DLD1 (cell line): ENCODE data around the gene TAGAP.
"Not testable (repeated sequence)": the region's sequence is repeated elsewhere in the genome, so short reads cannot be mapped to it uniquely, and the experiment has no call there.

Experiments used
- in situ Hi-C: cut with HindIII; loops from 2 replicates; pipeline ENCODE4 v1.10.0; 2017; ENCODE audit warnings: low sequenced_read_pairs

TAGAP gene

DNA sequence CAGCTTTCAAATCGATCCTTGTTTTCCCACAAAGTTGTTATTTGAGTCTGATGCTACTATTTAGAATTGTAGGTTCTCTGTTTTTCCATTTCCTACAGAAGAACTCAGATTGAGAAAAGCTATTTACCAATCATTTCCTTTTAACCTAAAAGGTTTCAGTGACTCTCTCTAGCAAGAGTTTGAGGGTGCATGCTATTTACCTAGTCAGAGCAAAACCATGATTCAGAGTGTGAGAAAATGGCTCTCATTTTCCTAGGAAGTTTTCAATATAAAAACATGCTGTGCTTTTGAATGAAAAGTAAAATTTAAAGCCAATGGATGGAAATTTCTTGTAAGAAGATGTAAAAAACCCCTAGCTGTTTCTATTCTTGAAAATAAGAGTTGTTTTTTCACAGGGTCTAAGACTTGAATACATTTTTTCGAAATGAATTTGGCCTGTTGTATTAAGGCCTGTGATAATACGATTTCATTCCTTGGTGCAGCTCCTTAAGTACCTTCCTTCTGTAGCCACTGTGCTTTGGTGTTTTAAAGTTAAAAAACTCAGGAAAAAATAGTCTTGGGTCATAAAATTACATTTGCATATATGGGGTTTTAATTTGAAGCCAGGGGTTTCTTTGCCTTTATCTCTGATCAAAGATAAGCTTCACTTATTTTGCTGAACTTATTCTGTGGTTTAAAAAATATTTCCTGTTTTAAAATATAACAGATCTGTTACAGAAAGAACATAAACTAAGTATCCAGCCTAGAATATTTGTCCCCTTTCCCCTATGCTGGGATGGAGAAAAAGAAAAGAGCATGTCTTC is 26.8 kb downstream of the TAGAP start:
- in situ Hi-C loops, result no loop called here

DNA sequence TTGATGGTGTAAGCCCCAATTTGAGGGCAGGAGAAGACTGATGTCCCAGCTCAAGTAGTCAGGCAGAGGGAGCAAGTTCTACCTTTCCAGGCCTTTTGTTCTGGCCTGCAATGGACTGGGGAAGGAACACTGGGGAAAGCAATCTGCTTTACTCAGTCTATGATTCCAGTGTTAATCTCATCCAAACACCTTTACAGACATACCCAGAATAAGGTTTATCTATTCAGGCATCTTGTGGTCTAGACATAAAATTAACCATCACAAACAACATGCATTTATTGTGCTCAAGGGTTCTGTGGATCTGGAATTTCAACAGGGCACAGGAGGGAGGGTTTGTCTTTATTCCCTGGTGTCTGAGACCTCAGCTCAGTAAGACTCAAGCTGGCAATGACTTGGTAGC is 30.4 kb downstream of the TAGAP start:
- in situ Hi-C loops, result no loop called here

DNA sequence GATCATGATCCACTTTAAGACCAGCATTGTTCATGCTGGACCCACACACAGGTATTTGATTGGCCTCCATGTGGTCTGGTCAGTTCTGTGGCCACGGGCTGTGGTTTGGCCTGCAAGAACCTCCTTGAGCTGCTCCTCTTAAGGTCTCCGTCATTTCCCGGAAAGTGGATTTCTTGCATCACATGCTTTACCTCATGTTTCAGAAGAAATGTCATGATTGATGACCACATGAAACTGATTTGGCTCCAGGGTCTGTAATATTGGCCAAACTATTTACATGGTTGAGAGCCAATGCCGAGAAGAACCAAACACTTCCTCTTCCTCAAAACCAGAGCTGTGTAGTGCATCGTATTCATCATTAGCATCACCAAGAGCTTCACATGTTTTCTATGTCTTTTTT is 31.6 kb downstream of the TAGAP start:
- in situ Hi-C loops, result no loop called here

DNA sequence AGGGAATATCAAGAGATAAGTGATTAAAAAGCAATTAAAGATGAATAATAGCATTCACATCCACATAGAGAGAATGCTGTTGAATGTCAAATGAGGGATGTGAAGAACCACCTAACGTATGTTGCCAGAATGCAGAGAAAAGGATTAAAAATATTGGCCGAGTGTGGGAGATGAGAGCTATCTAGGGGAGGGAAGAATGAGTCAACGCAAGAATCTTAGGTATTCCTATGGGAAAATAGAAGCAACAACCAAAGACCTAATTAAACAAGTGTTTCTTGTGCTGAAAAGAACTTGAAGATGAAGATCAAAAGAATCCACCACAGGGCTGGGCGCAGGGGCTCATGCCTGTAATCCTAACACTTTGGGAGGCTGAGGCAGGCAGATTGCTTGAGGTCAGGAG is 32.6 kb downstream of the TAGAP start:
- in situ Hi-C loops, result no loop called here

DNA sequence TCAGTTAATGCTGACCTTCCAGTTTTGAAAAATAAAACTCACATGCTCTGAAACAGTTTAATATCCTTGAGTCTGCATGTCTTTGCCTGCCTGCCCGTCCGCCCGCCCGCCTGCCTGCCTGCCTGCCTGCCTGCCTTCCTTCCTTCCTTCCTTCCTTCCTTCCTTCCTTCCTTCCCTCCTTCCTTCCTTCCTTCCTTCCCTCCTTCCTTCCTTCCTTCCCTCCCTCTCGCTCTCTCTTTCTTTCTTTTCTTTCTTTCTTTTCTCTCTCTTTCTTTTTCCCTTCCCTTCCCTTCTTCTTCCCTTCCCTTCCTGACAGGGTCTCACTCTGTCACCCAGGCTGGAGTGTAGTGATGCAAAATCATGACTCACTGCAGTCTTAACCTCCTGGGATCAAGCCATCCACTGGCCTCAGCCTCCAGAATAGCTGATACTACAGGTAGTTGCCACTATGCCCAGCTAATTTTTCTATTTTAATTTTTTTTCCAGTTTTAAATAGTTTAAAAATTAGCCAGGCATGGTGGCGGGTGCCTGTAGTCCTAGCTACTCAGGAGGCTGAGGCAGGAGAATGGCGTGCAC is 34.7 kb downstream of the TAGAP start:
- in situ Hi-C loops, result not testable (repeated sequence)

DNA sequence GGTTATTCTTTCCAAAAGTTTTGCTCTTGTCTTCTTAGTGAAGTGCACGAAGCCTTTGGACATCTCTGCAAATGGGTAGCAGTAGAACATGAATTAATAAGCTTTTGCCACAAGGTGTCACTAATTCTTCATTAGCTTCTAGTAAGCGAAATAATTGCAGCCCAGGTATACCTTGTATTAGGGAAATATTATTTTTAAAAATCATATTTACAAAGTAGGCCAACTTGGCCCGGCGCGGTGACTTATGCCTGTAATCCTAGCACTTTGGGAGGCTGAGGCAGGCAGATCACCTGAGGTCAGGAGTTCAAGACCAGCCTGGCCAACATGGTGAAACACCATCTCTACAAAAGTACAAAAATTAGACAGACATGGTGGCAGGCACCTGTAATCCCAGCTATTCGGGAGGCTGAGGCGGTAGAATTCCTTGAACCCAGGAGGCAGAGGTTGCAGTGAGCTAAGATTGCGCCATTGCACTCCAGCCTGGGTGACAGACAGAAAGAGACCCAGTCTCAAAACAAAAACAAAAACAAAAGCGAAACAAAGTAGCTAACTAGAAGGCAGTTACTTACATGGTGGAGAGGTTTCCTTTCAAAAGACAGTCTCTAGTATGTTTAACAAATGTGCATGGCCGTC is 36.0 kb downstream of the TAGAP start:
- in situ Hi-C loops, result no loop called here

DNA sequence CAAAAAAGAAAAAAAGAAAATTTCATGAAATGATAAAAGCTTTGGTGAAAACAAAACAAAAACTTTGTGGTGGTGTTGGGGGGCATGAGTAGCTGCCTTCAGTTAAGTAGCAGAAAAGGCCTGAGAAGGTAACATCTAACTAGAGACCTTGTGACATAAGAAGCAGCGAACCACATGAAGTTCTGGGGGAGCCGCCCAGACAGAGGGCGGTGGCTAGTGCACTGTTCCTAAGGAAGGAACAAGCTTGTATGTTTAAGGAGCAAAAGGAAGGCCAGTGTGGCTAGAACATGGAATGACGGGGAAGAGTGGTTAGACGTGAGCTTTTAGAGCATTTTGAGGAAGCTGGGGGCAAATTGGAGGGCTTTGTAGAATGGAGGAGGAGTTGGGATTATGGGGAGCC is 37.3 kb downstream of the TAGAP start:
- in situ Hi-C loops, result no loop called here

DNA sequence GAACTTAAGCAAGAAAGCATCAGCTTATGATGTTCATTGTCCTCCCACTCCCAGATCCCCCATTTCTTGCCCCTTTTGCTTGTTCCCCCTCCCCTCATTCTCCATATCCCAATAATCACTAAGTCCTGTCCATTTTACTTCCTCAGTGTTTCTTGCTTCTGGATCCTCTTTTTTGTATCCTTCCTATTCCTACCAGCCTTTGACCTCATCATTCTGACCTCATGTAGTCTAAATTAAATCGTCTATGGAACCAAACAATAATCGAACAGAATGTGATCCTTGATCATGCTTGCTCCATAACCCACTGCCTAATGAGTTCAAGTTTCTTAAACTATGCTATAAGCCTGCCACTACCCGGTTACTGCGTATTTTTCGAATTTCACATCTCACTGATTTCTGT is 39.4 kb downstream of the TAGAP start:
- in situ Hi-C loops, result no loop called here

DNA sequence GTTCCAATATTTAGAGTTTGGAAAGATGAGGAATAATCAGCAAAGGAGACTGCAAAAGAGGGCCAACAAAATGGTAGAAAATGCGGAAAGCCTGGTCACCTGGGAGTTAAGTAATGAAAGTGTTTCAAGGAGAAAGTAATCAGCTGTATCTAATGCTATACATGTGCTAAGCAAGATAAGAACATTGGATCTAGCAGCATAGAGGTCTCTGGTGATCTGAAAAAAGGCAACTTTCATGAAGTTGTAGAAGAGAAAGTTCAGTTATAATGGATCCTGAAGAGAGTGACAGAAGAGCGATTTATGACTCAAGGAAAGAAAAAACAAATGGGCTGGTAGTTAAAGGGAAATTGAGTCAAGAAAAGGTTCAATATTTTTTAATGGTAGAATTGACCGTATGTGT is 40.2 kb downstream of the TAGAP start:
- in situ Hi-C loops, result no loop called here

DNA sequence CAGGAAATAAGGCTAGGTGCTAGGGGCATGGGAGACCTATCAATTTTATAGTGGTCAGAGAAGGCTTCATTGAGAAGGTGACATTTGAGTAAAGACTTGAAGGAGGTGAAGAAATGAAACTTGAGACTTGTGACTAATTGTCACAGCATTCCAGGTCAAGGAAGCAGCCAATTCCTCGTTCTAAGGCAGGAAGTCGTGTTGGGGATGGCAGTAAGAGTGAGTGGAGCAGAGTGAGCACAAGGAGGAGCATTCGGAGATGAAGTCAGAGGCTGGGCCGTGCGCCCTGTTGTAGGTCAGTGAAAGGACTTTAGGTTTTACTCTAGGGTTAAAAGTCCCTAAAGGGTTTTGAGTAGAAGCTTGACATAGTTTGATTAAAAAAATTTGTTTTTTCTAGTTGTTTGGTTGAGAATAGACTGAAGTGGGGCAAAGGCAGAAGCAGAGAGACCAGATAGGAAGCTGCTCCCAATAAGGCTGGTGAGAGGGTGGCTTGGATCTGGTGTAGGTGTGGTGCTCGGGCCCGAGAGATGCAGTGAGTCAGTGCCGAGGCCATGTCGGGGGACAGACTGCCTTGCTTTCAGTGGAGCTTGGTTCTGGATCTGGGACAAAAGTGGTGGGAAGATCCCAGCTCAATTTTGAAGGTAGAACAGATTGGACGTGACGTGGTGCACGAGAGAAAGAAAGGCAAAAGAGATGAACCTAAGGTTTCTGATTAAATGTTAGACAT is 42.2 kb downstream of the TAGAP start:
- in situ Hi-C loops, result no loop called here

DNA sequence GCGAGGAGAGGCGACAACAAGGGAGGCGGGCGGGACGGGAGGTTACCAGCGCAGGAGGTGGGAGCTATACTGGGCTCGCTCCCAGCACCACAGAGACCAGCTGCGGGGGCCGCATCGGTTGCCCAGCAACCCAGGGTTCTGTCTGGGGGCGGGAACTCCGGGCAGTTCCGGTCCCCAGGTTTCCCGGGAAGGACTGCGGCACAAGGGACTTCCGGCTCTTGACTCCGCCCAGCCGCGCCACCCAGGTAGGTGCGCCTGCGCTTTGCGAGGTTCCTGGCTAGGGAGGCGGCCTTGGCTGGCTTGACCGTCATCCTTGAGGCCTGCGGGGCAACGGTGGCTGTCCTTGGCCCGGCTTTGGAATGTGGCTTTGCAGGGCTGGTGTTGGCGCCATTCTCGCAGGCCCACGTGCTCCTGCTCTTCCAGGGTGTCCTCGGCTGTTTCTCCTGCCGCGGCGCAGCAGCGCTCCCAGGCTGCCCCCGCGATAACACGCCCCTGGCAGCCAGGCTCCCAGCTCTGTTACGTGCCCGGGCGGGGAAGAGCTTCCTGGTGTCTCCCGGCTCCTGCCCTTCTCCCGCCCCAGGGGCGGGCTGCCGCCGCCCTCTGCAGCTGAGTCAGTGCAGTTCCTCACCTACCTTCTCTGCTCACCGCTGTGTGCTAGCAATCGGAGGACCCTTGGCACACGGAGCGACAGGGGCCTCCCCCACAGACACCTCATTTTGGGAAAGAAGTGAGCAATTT is 45.0 kb downstream of the TAGAP start, which contains the start of gene RSPH3:
TSS of gene RSPH3 (minus strand) at position 537 of the 738 bp plus-strand sequence. CDS start 652 bp downstream, outside the sequence.
- in situ Hi-C loops, result no loop called here

DNA sequence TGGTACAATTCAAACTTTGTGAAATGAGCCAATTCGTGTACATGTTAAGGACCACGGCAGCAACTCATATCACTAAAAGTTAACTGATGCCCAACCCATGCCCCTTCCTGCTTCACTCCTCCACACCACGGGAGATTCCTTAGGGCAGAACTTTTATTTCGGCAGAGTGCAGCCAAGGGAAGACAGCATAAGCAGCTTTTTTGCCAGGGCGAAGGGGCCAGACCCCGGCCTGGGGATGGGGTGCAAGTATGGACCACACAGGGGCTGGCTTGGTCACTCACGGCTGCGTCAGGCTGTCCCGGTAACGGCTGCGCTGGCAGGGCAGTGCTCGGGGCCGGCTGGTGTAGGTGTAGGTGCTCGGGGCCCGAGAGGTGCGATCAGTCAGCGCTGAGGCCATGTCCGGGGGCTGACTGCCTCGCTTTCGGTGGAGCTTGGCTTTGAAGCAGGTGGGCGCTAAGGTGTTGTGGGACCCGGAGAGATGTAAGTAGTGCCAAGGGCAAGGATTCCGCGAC is 45.6 kb downstream of the TAGAP start:
- in situ Hi-C loops, result no loop called here

DNA sequence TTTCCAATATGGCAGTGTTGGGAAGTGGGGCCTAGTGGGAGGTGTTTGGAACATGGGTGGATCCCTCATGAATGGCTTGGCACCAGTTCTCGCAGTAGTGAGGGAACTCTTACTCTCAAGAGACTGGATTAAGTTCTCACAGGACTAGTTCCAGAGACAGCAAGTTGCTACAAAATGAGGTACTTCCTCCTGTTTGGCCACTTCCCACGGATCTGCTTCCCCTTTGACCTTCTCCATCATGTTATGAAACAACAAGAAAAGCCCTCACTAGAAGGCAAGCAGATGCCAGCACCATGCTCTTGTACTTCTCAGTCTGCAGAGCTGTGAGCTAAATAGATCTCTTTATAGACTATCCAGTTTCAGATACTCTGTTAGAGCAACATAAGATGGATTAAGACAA is 47.9 kb downstream of the TAGAP start:
- in situ Hi-C loops, result no loop called here

DNA sequence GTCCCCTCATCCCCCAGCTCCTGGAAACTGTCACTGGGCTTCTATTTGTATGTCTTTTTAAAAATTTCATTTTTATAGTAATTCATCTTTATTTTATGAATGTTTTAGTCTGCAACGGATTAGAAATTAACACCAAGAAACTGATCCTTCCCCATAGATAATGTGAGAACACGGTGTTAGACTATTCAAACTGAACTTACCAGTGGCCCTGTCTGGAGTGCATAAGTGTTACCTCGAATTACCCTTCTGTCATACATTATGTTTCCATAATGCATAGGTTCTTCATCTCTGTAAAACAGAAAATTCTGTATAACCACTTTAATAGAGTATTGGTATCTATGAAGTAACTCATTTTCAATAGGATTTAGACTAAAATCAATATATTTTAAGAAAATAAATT is 51.2 kb downstream of the TAGAP start:
- in situ Hi-C loops, result no loop called here

DNA sequence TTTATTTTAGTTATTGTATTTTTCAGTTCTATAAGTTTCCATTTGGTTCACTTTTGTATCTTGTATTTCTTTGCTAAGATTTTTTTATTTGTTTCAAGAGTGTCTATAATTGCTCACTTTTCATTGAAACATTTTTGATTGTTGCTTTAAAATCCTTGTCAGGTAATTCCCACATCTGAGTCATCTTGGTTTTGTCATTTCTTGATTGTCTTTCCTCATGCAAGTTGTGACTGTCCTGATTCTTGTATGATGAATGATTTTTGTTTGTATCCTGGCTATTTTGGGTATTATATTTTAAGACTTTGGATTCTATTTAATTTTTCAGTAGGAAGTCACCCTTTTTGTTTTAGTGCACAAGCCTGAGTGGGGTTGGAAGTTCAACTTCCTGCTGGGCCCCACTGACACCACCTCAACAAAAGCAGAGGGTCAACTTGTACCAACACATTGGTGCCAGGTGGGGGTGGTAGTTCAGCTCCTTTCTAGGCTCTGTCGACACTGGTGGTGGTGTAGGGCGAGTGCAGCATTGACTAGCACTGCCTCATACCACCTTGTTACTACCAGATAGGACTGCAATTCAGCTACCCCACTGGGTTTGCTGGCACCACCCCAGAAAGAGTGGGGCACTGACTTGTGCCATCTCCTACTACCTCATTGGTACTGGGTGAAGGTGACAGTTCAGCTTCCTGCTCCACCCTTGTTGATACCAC is 53.6 kb downstream of the TAGAP start:
- in situ Hi-C loops, result no loop called here

DNA sequence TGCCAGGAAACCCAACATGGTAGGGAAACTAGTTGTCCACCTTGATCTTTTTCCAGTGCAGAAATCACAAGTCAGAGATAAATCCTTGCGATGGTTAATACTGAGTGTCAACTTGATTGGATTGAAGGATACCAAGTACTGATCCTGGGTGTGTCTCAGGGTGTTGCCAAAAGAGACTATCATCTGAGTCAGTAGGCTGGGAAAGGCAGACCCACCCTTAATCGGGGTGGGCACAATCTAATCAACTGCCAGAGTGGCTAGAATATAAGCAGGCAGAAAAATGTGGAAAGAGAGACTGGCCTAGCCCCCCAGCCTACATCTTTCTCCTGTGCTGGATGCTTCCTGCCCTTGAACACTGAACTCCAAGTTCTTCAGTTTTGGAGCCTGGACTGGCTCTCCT is 55.1 kb downstream of the TAGAP start:
- in situ Hi-C loops, result not testable (repeated sequence)

DNA sequence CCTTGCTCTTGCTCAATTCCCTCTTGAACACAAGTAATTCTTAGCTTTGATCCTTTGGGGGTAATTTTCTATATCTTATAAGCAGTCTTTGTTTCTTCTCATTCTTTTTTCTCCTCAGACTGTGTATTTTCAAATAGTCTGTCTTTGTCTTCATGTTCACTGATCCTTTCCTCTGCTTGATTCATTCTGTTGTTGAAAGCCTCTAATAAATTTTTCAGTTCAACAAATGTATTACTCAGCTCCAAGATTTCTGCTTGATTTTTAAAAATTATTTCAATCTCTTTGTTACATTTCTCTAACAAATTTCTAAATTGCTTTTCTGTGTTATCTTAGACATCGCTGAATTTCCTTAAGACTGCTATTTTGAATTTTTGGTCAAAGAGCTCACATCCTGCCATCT is 56.3 kb downstream of the TAGAP start:
- in situ Hi-C loops, result no loop called here

DNA sequence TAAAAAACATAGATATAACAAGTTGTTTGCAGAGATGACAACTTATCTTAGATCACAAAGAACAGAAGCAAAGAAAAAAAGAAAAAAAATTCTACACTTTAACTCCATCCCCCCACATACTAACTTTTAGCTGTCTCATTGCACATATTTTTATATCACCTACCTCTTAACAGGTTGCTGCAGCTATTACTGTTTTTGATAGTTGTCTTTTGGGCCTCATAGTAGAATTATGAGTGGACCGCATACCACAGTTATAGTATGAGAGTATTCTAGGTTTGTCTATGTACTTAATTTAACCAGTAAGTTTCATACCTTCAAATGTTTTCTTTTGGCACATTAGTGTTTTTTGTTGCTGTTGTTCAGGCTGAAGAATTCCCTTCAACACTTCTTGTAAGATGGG is 57.1 kb downstream of the TAGAP start:
- in situ Hi-C loops, result no loop called here
